K562 (cell line): ENCODE data around the gene PYGO2. TPM values are rescaled to one million over a fixed set of nuclear protein-coding genes. Genes with fewer than 3 reads are reported as not detected.

Experiments used
- CBX3 ChIP-seq, 2 experiments: IDR thresholded peaks; 1 replicate in 1 of 2; 2 replicates in 1 of 2; pipeline ENCODE4 v1.6.1; 2012; ENCODE audit warnings: inconsistent platforms in 2 of 2, low read length in 2 of 2, borderline replicate concordance in 1 of 2, control low read depth in 1 of 2
- CREBBP ChIP-seq: IDR thresholded peaks from one replicate; pipeline ENCODE4 v1.6.1; 2012; ENCODE audit warnings: low read depth, mild to moderate bottlenecking, control low read depth, inconsistent platforms, low read length
- EP400 ChIP-seq: fragments of 450-650 bp; IDR thresholded peaks from 2 replicates; pipeline ENCODE4 v1.6.1; 2017; ENCODE audit warnings: antibody characterized with exemption, mild to moderate bottlenecking, moderate library complexity
- ETV6 ChIP-seq, 3 experiments: fragments of 150-350 bp in 1 of 3; sonication (generic) in 1 of 3; formaldehyde crosslinking in 1 of 3; IDR thresholded peaks; 2 replicates each; pipeline versions ENCODE4 v1.6.1 to v1.8.0; 2014 to 2022; ENCODE audit warnings: borderline replicate concordance in 2 of 3, low read depth in 2 of 3, antibody characterized with exemption in 1 of 3, low read length in 1 of 3, mild to moderate bottlenecking in 1 of 3, missing genetic modification reagents in 1 of 3
- FOXA1 ChIP-seq: fragments of 450-650 bp; IDR thresholded peaks from 2 replicates; pipeline ENCODE4 v1.6.1; 2016; ENCODE audit warnings: mild to moderate bottlenecking, borderline replicate concordance
- FOXM1 ChIP-seq, 2 experiments: fragments of 450-650 bp in 1 of 2; sonication (generic) in 1 of 2; formaldehyde crosslinking in 1 of 2; IDR thresholded peaks; 2 replicates each; pipeline versions ENCODE4 v1.6.1 to v1.9.0; 2017 to 2022; ENCODE audit warnings: low read depth in 2 of 2, mild to moderate bottlenecking in 2 of 2, missing genetic modification reagents in 1 of 2, moderate library complexity in 1 of 2
- FOXP1 ChIP-seq: sonication (generic); formaldehyde crosslinking; IDR thresholded peaks from 2 replicates; pipeline ENCODE4 v1.8.0; 2022; ENCODE audit warnings: mild to moderate bottlenecking, missing genetic modification reagents
- GTF2F1 ChIP-seq: IDR thresholded peaks from 2 replicates; pipeline ENCODE4 v1.6.1; 2011; ENCODE audit warnings: low read depth, low read length, improper control_type of control experiment
- HDAC3 ChIP-seq: fragments of 450-650 bp; IDR thresholded peaks from 2 replicates; pipeline ENCODE4 v1.6.1; 2018; ENCODE audit warnings: borderline replicate concordance, mild to moderate bottlenecking, moderate library complexity; ENCODE audit not compliant: partially characterized antibody
- HDAC8 ChIP-seq: fragments of 450-650 bp; IDR thresholded peaks from 2 replicates; pipeline ENCODE4 v1.6.1; 2016; ENCODE audit warnings: mild to moderate bottlenecking, missing genetic modification characterization, moderate library complexity, missing compliant biosample characterization
- HNRNPL ChIP-seq: fragments of 200-400 bp; formaldehyde crosslinking; IDR thresholded peaks from 2 replicates; pipeline ENCODE4 v1.6.1; 2017; ENCODE audit warnings: low read depth, mild to moderate bottlenecking, low read length
- MCM3 ChIP-seq: fragments of 450-650 bp; IDR thresholded peaks from 2 replicates; pipeline ENCODE4 v1.6.1; 2016
- MEF2A ChIP-seq: IDR thresholded peaks from 2 replicates; pipeline ENCODE4 v1.6.1; 2011; ENCODE audit warnings: low read depth, mild to moderate bottlenecking, low read length, moderate library complexity; ENCODE audit not compliant: control insufficient read depth
- POU5F1 ChIP-seq: fragments of 150-350 bp; IDR thresholded peaks from 2 replicates; pipeline ENCODE4 v1.6.1; 2014; ENCODE audit warnings: borderline replicate concordance, low read length, low read depth, mild to moderate bottlenecking; ENCODE audit not compliant: partially characterized antibody
- RBM17 ChIP-seq: fragments of 200-400 bp; formaldehyde crosslinking; IDR thresholded peaks from 2 replicates; pipeline ENCODE4 v1.6.1; 2017; ENCODE audit warnings: low read depth, mild to moderate bottlenecking, low read length, borderline replicate concordance
- SRSF1 ChIP-seq: fragments of 200-400 bp; formaldehyde crosslinking; IDR thresholded peaks from 2 replicates; pipeline ENCODE4 v1.6.1; 2017; ENCODE audit warnings: mild to moderate bottlenecking, low read depth, low read length, moderate library complexity
- SUPT5H ChIP-seq: fragments of 450-650 bp; IDR thresholded peaks from 2 replicates; pipeline ENCODE4 v1.6.1; 2016
- TFAM ChIP-seq: fragments of 250-450 bp; sonication (Bioruptor Pico); conservative IDR thresholded peaks from 2 replicates; pipeline ENCODE4 v1.5.0; 2021; ENCODE audit warnings: mild to moderate bottlenecking, moderate library complexity
- ZNF134 ChIP-seq: fragments of 250-450 bp; sonication (Bioruptor Pico); conservative IDR thresholded peaks from 2 replicates; pipeline ENCODE4 v1.4.0; 2020
- ZNF224 ChIP-seq: sonication (generic); formaldehyde crosslinking; IDR thresholded peaks from 2 replicates; pipeline ENCODE4 v1.8.0; 2022; ENCODE audit warnings: mild to moderate bottlenecking, missing genetic modification reagents
- ZNF263 ChIP-seq: sonication (generic); formaldehyde crosslinking; IDR thresholded peaks from 2 replicates; pipeline ENCODE4 v1.8.0; 2022; ENCODE audit warnings: mild to moderate bottlenecking, missing genetic modification reagents, borderline replicate concordance
- ZNF408 ChIP-seq: fragments of 250-450 bp; sonication (Bioruptor Pico); IDR thresholded peaks from 2 replicates; pipeline ENCODE4 v1.4.0; 2020; ENCODE audit warnings: low read depth, mild to moderate bottlenecking, moderate library complexity
- ZNF57 ChIP-seq: fragments of 450-650 bp; formaldehyde crosslinking; IDR thresholded peaks from 2 replicates; pipeline ENCODE4 v1.4.0; 2020; ENCODE audit warnings: mild to moderate bottlenecking, moderate library complexity
- ZNF584 ChIP-seq: fragments of 200-800 bp; sonication (Bioruptor generic); IDR thresholded peaks from 2 replicates; pipeline ENCODE4 v1.6.1; 2016; ENCODE audit warnings: low read depth, mild to moderate bottlenecking, missing genetic modification characterization, missing compliant biosample characterization
- polyA plus RNA-seq, 8 experiments: library from polyadenylated mRNA; depleted of rRNA in 4 of 8; stranded (reverse) in 5 of 8; unstranded in 3 of 8; fragments of >200 nt; fragmentation: Nextera tagmentation in 2 of 8; fragmentation: Illumina TruSeq in 1 of 8; extraction: Ambion mirVana in 2 of 8; extraction: Trizol in 1 of 8; gene quantifications; 2 replicates each; pipeline versions ENCODE4 v1.2.1 to v1.2.3, GENCODE V29; 2011 to 2014; ENCODE audit warnings: inconsistent platforms in 1 of 8, missing spikeins in 1 of 8
- total RNA-seq, 7 experiments: library from RNA; depleted of rRNA in 6 of 7; stranded (reverse); fragments of >200 nt in 6 of 7; fragmentation: Illumina TruSeq in 2 of 7; extraction: Trizol in 2 of 7; gene quantifications; 2 replicates each; pipeline versions ENCODE4 v1.2.1 to v1.2.3, GENCODE V29; 2011 to 2021; ENCODE audit warnings: low replicate concordance in 1 of 7
- TF ChIP-seq, protein P1 (sequence below): IDR thresholded peaks from 2 replicates; pipeline ENCODE4 v1.6.1; 2016; ENCODE audit warnings: missing genetic modification characterization, missing compliant biosample characterization
- TF ChIP-seq, protein P2 (sequence below): fragments of 250-450 bp; sonication (Bioruptor Pico); IDR thresholded peaks from 2 replicates; pipeline ENCODE4 v1.8.0; 2021; ENCODE audit warnings: borderline replicate concordance, mild to moderate bottlenecking, moderate library complexity; ENCODE audit not compliant: poor library complexity, severe bottlenecking

The PYGO2 gene
- total and polyA plus RNA-seq, 9 of the 15 experiments (the other 6 are each of a cell fraction or from before 2014, with no cell fraction given) = 8.3 to 36.2 (median 18.2) TPM

DNA sequence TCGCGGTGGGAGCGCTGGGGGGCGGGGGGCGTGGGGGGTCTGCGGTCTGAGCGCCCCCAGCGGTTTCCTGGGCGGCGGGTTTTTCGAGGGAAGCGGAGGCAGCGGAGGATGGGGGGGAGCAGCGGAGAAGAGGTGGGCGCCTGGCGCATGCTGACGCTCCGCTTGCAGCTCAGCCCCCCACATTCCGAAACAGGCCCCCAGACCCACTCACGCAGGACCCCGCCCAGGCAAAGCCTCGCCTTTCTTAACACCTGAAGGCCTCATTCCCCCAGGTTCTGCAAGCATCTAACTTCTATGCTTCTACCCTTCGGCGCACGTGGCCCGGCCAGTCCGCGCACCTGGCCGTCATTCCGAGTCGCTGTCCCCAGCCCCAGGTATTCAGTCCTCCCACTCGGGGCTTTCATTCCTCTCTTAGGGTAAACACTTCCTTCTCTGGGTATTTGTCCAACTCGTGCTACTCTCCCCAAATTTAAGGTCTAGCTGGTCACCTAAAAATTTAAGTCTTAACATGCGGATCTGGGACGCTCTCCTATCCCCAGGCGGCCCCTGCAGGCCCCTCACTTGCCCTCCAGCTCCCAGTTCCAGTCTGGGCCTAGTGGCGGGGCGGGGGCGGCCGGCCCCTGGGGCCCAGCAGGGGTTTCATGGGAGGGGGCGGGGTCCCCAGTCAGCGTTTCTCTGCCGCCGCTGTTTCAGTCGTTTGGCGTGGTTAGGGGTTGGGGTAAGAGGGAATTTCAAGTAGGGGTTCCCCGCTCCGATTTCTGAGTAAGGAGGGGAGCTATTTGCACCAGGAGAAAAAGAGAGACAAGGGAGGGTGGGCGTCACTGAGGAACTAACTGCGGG is 38.2 kb upstream of the PYGO2 start (continued):
- TF ChIP-seq, protein P1, sequence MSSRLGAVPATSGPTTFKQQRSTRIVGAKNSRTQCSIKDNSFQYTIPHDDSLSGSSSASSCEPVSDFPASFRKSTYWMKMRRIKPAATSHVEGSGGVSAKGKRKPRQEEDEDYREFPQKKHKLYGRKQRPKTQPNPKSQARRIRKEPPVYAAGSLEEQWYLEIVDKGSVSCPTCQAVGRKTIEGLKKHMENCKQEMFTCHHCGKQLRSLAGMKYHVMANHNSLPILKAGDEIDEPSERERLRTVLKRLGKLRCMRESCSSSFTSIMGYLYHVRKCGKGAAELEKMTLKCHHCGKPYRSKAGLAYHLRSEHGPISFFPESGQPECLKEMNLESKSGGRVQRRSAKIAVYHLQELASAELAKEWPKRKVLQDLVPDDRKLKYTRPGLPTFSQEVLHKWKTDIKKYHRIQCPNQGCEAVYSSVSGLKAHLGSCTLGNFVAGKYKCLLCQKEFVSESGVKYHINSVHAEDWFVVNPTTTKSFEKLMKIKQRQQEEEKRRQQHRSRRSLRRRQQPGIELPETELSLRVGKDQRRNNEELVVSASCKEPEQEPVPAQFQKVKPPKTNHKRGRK (tag) = no peak
- TF ChIP-seq RBM17 = no peak
- no peak for TF ChIP-seq ZNF57
- no peak; the same call in 1 of the 2 replicates for TF ChIP-seq ZNF584 (CRISPR knock-in tag)
- no peak for TF ChIP-seq SRSF1
- TF ChIP-seq FOXA1 = no peak
- no peak for TF ChIP-seq TFAM
- TF ChIP-seq EP400 = peak; percentile 87
- no peak for TF ChIP-seq ZNF408
- no peak for TF ChIP-seq HNRNPL
- TF ChIP-seq CBX3 (IDR thresholded peaks at IDR 0.05; ENCODE audit: borderline replicate concordance in 1 of 2, low read length in 2 of 2) = peak in 1 of 2 experiments; percentile 53; a peak in 1 of 3 replicates
- TF ChIP-seq GTF2F1 = no peak
- no peak for TF ChIP-seq ZNF134 (CRISPR knock-in tag)
- TF ChIP-seq SUPT5H = peak; percentile 59
- TF ChIP-seq MCM3 = no peak
- no peak for TF ChIP-seq ETV6 (IDR thresholded peaks at IDR 0.05; ENCODE audit: borderline replicate concordance in 1 of 2, low read depth in 2 of 2, low read length in 1 of 2)
- TF ChIP-seq ETV6 (CRISPR knock-in tag; IDR thresholded peaks at IDR 0.05; ENCODE audit: borderline replicate concordance) = no peak
- TF ChIP-seq CREBBP = no peak
- TF ChIP-seq HDAC8 (tag) = no peak
- no peak for TF ChIP-seq POU5F1
- TF ChIP-seq ZNF224 (CRISPR knock-in tag) = no peak
- no peak for TF ChIP-seq FOXP1
- TF ChIP-seq, protein P2, sequence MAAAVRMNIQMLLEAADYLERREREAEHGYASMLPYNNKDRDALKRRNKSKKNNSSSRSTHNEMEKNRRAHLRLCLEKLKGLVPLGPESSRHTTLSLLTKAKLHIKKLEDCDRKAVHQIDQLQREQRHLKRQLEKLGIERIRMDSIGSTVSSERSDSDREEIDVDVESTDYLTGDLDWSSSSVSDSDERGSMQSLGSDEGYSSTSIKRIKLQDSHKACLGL = peak; percentile 58
- no peak for TF ChIP-seq MEF2A
- TF ChIP-seq ZNF263 = no peak
- TF ChIP-seq FOXM1 (IDR thresholded peaks at IDR 0.05; ENCODE audit: low read depth) = peak; percentile 35; the same call in 1 of the 2 replicates
- TF ChIP-seq FOXM1 (CRISPR knock-in tag; IDR thresholded peaks at IDR 0.05; ENCODE audit: low read depth) = no peak
- peak; percentile 19 for TF ChIP-seq HDAC3
